ENCODE measurements around the gene HADHB.
"Not testable (repeated sequence)": the region's sequence is repeated elsewhere in the genome, so short reads cannot be mapped to it uniquely, and the experiment has no call there.

The HADHB gene

DNA sequence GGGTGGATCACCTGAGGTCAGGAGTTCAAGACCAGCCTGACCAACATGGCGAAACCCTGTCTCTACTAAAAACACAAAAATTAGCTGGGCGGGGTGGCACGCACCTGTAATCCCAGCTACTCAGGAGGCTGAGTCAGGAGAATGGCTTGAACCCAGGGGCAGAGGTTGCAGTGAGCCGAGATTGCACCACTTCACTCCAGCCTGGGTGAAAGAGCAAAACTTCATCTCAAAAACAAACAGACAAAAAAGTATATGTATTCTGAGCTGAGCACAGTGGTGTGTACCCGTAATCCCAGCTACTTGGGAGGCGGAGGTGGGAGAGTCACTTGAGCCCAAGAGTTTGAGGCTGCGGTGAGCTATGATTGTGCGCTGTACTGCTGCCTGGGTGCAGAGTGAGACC, 86.6 kb downstream of the HADHB start:
- not testable (repeated sequence) for FAIRE-seq

DNA sequence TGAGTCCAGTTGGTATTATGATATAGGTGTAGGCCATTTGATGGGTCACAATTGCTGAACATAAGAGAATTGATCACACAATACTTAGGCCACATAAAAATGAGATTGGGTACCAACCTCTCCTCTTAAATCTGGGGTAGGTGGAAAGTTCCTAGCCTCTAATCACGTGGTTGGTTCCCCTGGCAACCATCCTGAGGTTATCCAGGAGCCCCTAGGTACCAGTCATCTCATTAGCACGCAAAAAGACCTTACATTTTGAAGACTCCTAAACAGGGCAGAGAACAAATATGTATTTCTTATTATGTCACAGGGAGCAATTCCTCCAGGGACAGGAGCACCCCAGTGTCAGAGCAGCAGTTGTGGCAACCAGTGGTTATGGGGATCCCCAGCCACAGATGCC, 88.6 kb downstream of the HADHB start:
- FAIRE-seq, result no peak

- FAIRE-seq, result no peak
These were observed 90.5 kb downstream of the HADHB start for GRCh38 chr2:26335231-26335630.

GRCh38 chr2:26336719-26337118, 92.0 kb downstream of the HADHB start:
- no peak for FAIRE-seq

DNA sequence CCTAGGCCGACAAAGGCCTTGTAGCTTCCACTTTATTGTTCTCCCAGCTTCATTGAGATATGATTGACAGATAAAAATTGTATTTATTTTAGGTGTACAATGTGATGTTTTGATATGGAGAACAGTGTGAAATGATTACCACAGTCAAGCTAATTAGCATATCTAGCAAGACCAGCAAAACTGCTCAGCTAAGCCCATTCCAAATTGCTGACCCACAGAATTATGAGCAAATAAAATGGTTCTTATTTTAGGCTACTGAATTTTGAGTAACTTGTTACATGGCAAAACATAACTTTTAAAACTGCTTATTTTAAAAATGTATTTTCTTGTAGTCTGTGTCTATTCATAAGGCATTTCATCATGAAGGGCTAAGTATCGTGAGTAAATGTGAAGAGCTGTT, 92.6 kb downstream of the HADHB start:
- no peak for FAIRE-seq

All from G401.6 (cell line).